22Rv1 (cell line): ENCODE data around the gene FAM170A.

Source experiments
- CTCF ChIP-seq: fragments of 450-650 bp; IDR thresholded peaks from 2 replicates; pipeline ENCODE4 v1.5.1; 2017; ENCODE audit warnings: mild to moderate bottlenecking
- ZFX ChIP-seq: fragments of 450-650 bp; IDR thresholded peaks from 2 replicates; pipeline ENCODE4 v1.6.1; 2017; ENCODE audit warnings: antibody characterized with exemption, borderline replicate concordance

- TF ChIP-seq CTCF (no peak), ZFX (no peak)
These were observed 2.3 kb downstream of the FAM170A start for GRCh38 chr5:119631660-119632059.
